Central memory CD4-positive, alpha-beta T cell (primary cell): ENCODE results near the gene DUSP2.

Experiments
- DNase-seq: peaks from one replicate; pipeline ENCODE4 v3.0.0; 2022

The DUSP2 gene

DNA sequence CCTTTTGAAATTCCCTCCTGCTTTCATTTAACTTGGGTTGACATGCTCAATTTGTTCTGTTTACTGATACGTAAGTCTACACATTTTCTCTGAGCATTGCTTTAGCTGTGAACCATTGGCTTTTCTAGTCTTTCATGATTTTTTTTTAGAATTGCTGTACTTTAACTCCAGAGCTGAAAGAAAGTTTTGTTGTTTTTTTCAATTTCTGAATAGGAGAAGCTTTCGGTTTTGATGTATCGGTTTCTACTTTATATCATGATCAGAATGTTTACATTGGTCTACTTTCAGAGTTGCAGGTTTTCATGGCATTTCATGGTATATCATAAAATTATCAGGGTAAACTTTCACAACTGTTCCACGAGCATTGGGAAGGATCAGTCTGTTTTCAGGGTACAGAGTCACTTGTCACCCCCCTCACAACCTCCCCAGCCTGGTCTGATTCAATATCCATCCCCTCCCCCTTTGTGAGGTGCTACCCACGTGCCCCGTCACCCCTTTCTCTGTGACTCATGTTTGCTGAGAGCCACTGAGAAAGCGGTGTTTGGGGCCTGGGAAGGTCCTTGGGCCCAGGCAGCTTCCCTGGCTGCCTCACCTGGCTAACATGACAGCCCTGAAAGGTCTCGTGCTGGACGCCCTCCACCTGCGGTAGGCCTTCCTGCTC lies 14.0 kb downstream of the DUSP2 start:
- no peak for DNase-seq

DNA sequence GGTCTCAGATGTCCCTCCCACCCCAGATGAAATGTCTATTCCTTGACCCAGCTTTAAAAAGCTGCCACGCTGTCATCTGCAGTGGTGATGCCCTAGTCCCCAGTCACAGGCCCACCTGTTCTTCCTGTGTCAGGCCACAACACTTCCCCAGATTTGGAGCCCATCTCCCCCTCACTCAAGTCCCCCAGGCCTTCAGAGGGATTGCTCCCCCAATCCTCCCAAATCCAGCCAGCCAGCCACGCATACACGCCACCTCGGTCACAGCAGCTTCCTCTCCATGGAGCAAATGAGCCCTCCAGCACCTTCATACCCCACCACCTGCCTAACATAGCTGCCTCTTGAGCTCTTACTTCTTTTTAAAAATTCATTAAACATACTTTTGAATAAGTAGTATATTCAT lies 14.8 kb downstream of the DUSP2 start:
- no peak for DNase-seq

GRCh38 chr2:96129528-96130120 lies 15.6 kb downstream of the DUSP2 start:
- no peak for DNase-seq

- no peak for DNase-seq
These were observed 16.8 kb downstream of the DUSP2 start for GRCh38 chr2:96128456-96128855.

GRCh38 chr2:96124406-96125265 lies 20.6 kb downstream of the DUSP2 start:
- DNase-seq: no peak

GRCh38 chr2:96123936-96124335 lies 21.3 kb downstream of the DUSP2 start:
- DNase-seq: no peak

GRCh38 chr2:96123290-96123689 lies 21.9 kb downstream of the DUSP2 start:
- no peak for DNase-seq

DNA sequence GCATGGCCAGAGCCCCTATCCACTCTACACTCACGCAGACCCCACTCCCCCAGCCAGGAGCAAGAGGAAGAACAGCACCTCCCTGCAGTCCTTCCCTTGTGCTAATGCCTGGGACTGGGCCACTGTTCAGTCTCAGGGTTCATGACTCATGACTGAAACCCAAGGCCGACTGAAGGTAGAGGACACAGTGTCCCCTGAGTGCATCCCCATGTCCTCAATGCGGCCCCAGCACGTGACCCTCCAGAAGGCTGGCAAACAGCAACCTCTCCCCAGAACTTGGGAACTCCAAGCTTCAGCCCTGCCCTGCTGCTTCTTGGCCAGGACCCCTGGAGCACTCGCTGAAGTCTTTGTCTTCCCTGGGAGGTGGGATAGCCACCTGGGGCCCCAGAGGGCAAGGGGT lies 22.8 kb downstream of the DUSP2 start:
- no peak for DNase-seq

DNA sequence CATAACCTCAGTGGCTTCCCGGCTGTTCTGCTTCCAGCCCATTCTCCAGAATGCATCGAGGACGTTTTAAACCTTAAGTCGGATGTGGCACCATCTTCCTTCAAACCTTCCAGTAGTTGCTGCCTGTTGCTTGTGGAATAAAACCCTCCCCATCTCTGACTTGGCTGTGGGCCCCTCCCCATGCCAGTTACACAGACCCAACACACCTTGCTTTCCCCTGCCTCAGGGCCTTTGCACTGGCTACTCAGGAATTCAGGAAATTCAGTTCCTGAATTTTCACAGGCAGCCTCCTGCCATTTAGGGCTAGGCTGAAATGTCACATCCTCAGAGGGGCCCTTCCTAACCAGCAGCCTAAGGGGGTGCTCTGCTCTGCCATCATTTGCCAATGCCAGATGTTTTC lies 23.8 kb downstream of the DUSP2 start:
- no peak for DNase-seq

DNA sequence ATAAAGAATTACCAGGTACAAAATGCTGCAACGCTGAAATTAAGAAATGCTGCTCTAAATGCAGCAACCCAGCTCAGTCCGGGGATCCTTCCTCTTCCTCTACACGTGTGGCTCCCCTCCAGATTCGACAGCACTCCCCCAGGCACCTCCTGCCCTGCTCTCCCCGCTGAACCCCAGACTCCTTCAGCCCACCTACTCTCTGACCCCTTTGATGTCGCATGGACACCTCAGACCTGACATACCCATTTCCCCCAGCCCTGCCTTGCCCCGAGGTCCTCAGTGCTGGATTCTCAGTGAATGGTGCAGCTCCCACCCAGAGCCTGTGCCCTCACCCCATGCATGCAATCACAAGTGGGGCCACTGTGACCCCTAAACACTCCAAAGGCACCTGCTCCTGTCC lies 24.2 kb downstream of the DUSP2 start:
- DNase-seq: no peak

DNA sequence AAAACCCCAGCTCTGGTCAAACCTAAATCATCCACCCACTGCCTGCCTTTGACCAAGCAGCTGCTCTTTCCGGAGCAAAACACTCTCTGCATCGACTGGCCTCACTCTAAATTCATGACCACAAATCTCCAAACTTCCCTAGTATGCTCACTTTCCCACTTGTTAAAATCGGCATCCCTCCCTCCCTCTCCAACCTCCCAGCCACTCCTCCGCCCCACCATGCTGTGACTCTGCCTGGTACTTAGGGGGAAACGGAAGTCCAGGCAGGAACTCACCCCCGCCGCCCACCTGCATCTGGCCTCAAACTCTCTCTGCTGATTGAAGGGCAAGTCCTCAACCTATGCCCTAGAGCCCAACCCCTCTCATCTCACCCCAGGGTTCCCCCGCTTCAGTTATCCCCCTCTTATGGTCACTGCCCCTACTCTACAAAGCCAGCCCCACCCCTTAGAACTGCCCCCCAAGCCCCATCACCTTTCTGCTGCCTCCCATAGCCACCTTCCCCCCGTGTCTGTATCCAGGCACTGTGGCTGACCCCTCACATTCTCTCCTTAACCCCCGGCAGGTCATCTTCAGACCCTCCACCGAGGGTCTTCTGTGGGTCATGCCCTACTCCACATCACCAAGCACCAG lies 25.0 kb downstream of the DUSP2 start:
- DNase-seq: no peak

GRCh38 chr2:96119389-96119751 lies 25.9 kb downstream of the DUSP2 start:
- no peak for DNase-seq

DNA sequence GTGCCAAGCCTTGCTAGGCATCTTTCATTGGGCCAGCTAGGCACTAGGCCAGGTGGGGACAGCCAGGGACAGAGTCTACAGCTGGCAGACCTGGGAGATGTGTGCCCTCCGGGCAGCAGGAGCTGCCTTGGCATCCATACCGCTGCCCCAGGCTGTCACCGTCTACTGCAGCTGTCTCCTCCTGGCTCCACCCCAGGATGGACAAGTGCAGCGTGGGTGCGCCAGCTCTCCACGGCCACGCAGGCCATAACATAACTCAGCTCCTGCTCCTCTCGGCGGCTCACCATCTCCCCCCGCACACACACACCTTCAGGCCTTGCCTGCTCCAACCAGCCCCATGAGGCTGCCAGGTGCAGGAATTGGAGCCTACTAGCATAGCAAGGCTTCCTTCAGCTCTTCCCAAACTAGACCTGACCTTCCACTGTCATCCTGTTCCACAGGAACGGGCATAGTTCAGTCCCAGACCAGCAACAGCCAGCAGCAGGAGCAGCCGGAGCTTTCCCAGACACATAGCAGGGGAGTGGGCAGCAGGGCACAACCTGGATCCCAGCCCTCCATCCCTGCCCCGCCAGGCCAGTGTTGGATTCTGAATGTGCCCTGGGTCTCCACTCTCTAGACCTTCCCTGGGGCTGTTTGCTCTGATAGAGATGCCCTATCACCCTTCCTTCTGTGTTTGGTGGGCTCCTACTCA lies 26.4 kb downstream of the DUSP2 start:
- no peak for DNase-seq

GRCh38 chr2:96117701-96118588 lies 27.3 kb downstream of the DUSP2 start:
- DNase-seq: no peak

DNA sequence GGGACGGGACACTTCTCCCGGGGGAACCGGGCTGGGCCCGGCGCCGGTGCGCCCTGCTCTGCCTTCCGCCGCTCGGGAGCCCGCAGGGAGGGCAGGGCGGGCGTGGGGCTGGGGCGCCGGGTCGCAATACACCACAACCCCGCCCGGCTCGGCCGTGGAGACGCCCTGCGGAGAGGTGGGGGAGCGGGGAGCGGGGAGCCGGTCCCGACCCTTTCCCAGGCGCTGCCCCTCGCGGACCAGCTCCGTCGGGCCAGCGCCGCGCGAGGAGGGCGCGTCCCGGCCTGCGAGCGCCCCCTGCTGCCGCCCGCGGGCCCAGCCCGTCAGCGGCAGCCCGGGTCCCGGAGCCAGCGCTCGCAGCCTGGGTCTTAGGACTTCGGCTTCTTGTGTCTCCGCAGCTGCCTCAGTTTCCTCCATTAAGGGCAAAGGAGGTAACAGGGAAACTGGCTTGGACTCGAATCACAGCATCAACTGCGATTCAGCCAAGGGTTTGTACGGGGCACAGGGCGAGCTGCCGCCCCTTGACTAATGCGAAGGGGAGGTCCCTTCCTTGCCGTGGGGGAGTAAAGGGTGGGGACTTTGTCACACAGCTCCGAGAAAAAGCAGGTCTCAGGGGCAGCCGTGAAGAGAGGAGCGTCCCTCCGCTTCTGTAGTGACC lies 28.2 kb downstream of the DUSP2 start:
- peak; percentile 62 for DNase-seq

- peak; percentile 59 for DNase-seq
These were observed 28.8 kb downstream of the DUSP2 start, which contains the start of gene ADRA2B for GRCh38 chr2:96116424-96116878. ADRA2B (minus strand) TSS chr2:96116571; CDS start chr2:96116149, 422 bp downstream.

GRCh38 chr2:96115631-96116423 lies 29.4 kb downstream of the DUSP2 start:
- DNase-seq: no peak

DNA sequence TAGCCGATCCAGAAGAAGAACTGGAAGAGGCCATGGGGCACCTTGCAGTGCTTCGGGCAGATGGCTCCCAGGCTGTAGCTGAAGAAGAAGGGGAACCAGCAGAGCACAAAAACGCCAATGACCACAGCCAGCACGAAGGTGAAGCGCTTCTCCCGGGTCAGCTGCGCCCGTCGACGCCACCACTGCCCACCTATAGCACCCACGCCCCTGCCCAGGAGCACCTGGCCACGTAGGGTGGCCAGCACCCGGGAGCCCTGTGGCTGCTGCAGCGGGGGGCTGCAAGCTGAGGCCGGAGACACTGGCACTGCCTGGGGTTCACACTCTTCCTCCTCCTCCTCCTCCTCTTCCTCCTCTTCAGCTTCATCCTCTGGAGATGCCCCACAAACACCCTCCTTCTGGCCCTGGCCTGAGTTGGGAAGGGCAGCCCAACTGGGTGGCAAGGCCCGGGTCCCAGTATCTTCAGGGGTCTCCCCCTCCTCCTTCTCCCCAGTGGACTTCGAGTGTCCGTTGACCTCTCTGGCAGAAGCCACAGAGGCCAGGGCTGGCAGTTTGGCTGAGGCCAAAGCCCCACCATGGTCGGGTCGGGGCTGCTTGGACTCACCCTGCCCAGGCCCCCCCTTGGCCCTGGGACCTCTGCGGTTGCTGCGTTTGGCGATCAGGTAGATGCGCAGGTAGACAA lies 30.2 kb downstream of the DUSP2 start:
- no peak for DNase-seq

DNA sequence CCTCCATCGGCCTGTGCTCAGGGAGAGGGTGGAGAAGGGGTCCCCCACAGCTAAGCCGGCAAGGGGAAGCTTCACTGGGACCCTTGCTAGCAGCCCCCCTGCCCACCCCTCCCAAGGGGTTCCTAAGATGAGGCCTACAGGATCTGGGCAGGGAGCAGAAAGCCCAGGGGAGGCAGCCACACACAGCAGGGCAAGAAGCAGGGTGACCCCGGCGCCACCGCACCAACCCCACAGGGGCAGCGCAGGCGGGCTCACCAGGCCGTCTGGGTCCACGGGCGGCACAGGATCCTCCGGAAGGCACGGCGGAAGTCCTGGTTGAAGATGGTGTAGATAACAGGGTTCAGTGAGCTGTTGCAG lies 30.7 kb downstream of the DUSP2 start:
- DNase-seq: no peak

DNA sequence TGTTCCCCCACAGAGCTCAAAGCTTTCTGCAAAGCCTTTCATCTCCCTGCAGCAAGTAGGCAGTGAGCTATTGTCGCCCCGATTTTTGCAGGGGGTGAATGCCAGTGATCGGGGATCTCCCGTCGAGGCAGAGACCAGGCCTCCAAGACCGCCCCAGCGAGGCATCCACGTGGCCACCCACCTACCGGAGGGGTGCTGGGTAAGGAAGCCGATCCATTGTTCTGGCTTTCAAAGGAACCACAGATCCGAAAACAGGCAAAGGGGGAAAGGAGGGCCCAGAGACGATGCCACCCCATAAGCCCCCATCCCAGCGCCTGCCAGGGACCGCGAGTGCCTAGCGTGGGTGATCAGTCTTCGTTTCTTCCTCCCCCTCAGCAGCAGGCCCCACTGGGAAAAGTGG lies 31.3 kb downstream of the DUSP2 start:
- no peak for DNase-seq
